ENCODE results near the gene PATL1. TPM values are rescaled to one million over a fixed set of nuclear protein-coding genes. Genes with fewer than 3 reads are reported as not detected.

Gene PATL1
- total RNA-seq, 1 donor from 2014 or later, result 71.2 TPM

- peaks cover 7% of the 10 kb centered on the region for H3K4me1 Mint-ChIP-seq (ENCODE audit: low read depth)
- H3K9me3 Mint-ChIP-seq, result no peaks in the 10 kb centered on the region
- H3K36me3 Mint-ChIP-seq (ENCODE audit: low read depth), result peaks cover 88% of the 10 kb centered on the region
- intact Hi-C loops (cut with micrococcal nuclease), result no loop called here
- no peak overlapping the region for H3K4me3 Mint-ChIP-seq (ENCODE audit: low read depth)
- no peak overlapping the region for H3K27ac Mint-ChIP-seq
- no peaks in the 10 kb centered on the region for H3K27me3 Mint-ChIP-seq (ENCODE audit: low read depth)
- DNase-seq (ENCODE audit: low spot score), result no peak
Observed at GRCh38 chr11:59601788-59602187, 67.0 kb downstream of the PATL1 start.

DNA sequence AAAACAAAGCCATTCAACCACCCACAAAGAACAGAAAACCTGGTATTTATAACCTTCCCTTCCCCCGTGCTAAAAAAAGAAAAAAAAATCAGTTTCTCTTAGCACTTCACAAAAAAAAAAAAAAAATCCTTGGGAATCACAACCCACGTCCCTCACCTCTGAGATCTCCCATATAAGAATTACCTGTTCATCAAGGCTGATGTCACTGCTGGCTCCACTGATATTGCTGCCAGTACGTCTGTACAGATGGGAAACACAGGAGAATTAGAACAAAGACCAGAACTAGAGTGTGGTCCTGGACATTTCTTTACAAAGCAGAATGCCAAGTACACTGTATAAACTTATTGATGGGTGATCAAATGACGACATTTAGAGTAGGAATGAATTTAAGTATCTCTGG, 68.2 kb downstream of the PATL1 start:
- Mint-ChIP-seq H3K4me1 (ENCODE audit: low read depth) (peaks cover 7% of the 10 kb centered on the region), H3K27ac (no peak overlapping the region), H3K4me3 (ENCODE audit: low read depth) (no peak overlapping the region), H3K9me3 (no peaks in the 10 kb centered on the region), H3K36me3 (ENCODE audit: low read depth) (peaks cover 87% of the 10 kb centered on the region), H3K27me3 (ENCODE audit: low read depth) (no peaks in the 10 kb centered on the region)
- intact Hi-C loops (cut with micrococcal nuclease), result no loop called here
- DNase-seq (ENCODE audit: low spot score), result no peak

DNA sequence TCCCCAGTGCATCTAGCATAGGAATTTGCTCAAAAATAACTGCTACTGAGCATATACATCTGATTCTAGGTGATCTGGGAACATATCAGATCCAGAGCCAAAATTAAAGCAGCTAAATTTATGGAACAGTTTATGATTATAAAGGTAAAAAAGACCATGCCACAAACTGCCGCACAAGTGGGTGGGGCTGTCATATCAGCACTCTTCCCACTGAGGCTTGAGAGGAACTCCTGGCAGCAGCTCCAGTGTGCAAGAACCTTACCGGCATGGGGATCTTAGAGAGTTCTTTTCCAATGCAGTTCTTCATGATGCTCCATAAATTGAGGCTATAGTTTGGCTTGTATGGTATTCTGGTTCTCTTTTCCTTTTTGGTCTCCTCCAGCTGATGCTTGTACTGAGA, 68.6 kb downstream of the PATL1 start:
- no peaks in the 10 kb centered on the region for H3K9me3 Mint-ChIP-seq
- no peak overlapping the region for H3K4me3 Mint-ChIP-seq (ENCODE audit: low read depth)
- peaks cover 88% of the 10 kb centered on the region for H3K36me3 Mint-ChIP-seq (ENCODE audit: low read depth)
- DNase-seq (ENCODE audit: low spot score), result no peak
- intact Hi-C loops (cut with micrococcal nuclease), result no loop called here
- no peak overlapping the region for H3K27ac Mint-ChIP-seq
- H3K4me1 Mint-ChIP-seq (ENCODE audit: low read depth), result peaks cover 7% of the 10 kb centered on the region
- H3K27me3 Mint-ChIP-seq (ENCODE audit: low read depth), result no peaks in the 10 kb centered on the region

DNA sequence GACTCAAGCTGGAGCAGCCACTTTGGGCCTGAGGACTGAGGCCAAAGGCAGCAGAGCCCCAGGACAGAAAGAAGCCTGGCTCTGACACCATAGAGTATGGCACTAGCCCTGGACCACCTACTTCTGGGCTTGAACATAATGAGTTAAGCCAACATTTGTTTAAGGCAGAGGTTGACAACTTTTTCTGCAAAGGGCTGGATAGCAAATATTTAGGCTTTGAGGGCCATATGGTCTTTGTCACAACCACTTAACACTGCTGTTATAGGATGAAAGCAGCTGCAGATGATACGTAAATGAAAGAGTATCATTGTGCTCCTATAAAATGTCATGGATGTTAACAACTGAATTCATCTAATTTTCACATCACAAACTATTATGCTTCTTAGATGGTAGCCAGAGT, 69.9 kb downstream of the PATL1 start:
- H3K27ac Mint-ChIP-seq, result no peak overlapping the region
- no peaks in the 10 kb centered on the region for H3K9me3 Mint-ChIP-seq
- peaks cover 94% of the 10 kb centered on the region for H3K36me3 Mint-ChIP-seq (ENCODE audit: low read depth)
- no peak overlapping the region for H3K4me3 Mint-ChIP-seq (ENCODE audit: low read depth)
- H3K27me3 Mint-ChIP-seq (ENCODE audit: low read depth), result no peaks in the 10 kb centered on the region
- H3K4me1 Mint-ChIP-seq (ENCODE audit: low read depth), result peaks cover 6% of the 10 kb centered on the region
- intact Hi-C loops (cut with micrococcal nuclease), result no loop called here
- DNase-seq (ENCODE audit: low spot score), result no peak

Other genes starting within 250 kb of the PATL1 start
- gene OR5A2, start 242.6 kb downstream of the PATL1 start, total RNA-seq, result not detected in 2 replicates
- gene OR5A1, start 232.6 kb downstream of the PATL1 start, total RNA-seq, result not detected in 2 replicates
- gene OR4D6, start 212.1 kb downstream of the PATL1 start, total RNA-seq, result not detected in 2 replicates
- gene OR4D10, start 195.7 kb downstream of the PATL1 start, total RNA-seq, result not detected in 2 replicates
- gene OR4D11, start 165.5 kb downstream of the PATL1 start, total RNA-seq, result not detected in 2 replicates
- gene OR4D9, start 157.5 kb downstream of the PATL1 start, total RNA-seq, result not detected in 2 replicates
- 42.8 and 43.4 TPM in 2 replicates for gene OSBP, start 53.3 kb downstream of the PATL1 start, total RNA-seq
- gene OR10V1, start 44.8 kb upstream of the PATL1 start, total RNA-seq, result not detected in 2 replicates
- 9.9 and 14.1 TPM in 2 replicates for gene STX3, start 86.3 kb upstream of the PATL1 start, total RNA-seq
- 87.7 and 90.4 TPM in 2 replicates for gene MRPL16, start 141.7 kb upstream of the PATL1 start, total RNA-seq
- gene CBLIF, start 176.5 kb upstream of the PATL1 start, total RNA-seq, result not detected in 2 replicates
- gene TCN1, start 197.4 kb upstream of the PATL1 start, total RNA-seq, result 0.25 TPM in 1 of 2 replicates, not detected in the other
- not detected in 2 replicates for gene OOSP3, start 209.7 kb upstream of the PATL1 start, total RNA-seq